Breast epithelium (tissue), 3 donors: ENCODE data around the gene HEATR5A.

Experiments used
- CTCF ChIP-seq, 3 donors: fragments of 450-650 bp; IDR thresholded peaks; one replicate each; pipeline ENCODE4 v1.5.1; 2016 to 2017; ENCODE audit warnings: antibody characterized with exemption in 3 of 3, mild to moderate bottlenecking in 3 of 3, moderate library complexity in 3 of 3
- POLR2A ChIP-seq: fragments of 450-650 bp; IDR thresholded peaks from one replicate; pipeline ENCODE4 v1.6.1; 2016; ENCODE audit warnings: antibody characterized with exemption, mild to moderate bottlenecking, moderate library complexity
- POLR2AphosphoS5 ChIP-seq, 3 donors: sonication (generic); formaldehyde crosslinking; IDR thresholded peaks; one replicate each; pipeline ENCODE4 v1.6.1; 2017; ENCODE audit warnings: antibody characterized with exemption in 3 of 3

- TF ChIP-seq CTCF (IDR thresholded peaks at IDR 0.05): no peak
- no peak for TF ChIP-seq POLR2A
- no peak for TF ChIP-seq POLR2AphosphoS5 (IDR thresholded peaks at IDR 0.05)
Measured at GRCh38 chr14:31300296-31300695, 120.1 kb downstream of the HEATR5A start.
